Testis (tissue), 2 donors: ENCODE results near the gene IFFO2.

ENCODE experiments used
- CTCF ChIP-seq, 3 experiments: fragments of 450-650 bp in 2 of 3; fragments of 200-600 bp in 1 of 3; sonication (generic) in 1 of 3; IDR thresholded peaks; one replicate each; pipeline ENCODE4 v1.5.1; 2016 to 2019; ENCODE audit warnings: antibody characterized with exemption in 3 of 3, mild to moderate bottlenecking in 2 of 3, moderate library complexity in 1 of 3
- POLR2A ChIP-seq: fragments of 450-650 bp; IDR thresholded peaks from one replicate; pipeline ENCODE4 v1.6.1; 2017; ENCODE audit warnings: antibody characterized with exemption, mild to moderate bottlenecking, moderate library complexity

- TF ChIP-seq CTCF (IDR thresholded peaks at IDR 0.05) (no peak), POLR2A (no peak)
Measured at GRCh38 chr1:18994381-18994780, 37.9 kb upstream of the IFFO2 start.
